GF-D8 (cell line): ENCODE data around the gene UBAC2.

ENCODE experiments used
- DNase-seq: peaks from one replicate; lab custom pipeline; 2025; lab: John Stamatoyannopoulos, UW

Gene UBAC2

DNA sequence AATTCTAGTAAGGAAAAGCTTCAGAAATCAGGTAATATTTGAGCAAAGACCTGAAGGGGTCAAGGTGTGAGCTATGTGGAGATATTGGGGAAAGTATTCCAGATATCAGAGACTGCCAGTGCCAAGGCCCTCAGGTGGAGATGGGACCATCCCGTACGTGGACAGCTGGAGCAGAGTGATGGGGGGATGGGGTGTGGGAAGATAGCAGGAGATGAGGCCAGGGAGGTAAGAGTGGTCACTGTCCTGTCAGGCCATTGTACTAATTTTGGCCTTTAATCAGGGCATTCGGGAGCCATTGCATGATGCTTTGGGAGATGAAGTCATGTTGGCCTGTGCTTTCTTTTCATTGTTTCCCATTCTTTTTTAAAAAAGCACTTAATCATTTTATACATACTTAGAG lies 70.6 kb downstream of the UBAC2 start:
- no peak for DNase-seq

GRCh38 chr13:99272481-99272880 lies 71.8 kb downstream of the UBAC2 start:
- no peak for DNase-seq

- DNase-seq, result no peak
Observed at GRCh38 chr13:99273128-99273527, 72.5 kb downstream of the UBAC2 start.

DNA sequence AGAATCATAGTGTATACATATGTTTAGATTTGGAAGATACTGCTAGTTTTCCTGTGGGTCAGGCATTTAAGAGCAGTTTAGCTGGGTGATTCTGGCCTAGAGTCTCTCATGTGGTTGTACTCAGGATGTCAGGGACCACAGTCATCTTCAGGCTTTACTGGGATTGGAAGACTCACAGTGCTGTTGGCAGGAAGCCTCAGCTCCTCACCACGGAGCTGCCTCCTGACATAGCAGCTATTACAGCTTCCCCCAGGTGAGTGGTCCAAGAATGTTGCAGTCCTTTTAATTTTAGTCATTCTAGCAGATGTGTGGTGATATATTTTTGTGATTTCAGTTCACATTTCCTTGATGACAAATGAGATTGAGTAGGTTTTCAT lies 74.4 kb downstream of the UBAC2 start:
- DNase-seq, result peak; percentile 33

DNA sequence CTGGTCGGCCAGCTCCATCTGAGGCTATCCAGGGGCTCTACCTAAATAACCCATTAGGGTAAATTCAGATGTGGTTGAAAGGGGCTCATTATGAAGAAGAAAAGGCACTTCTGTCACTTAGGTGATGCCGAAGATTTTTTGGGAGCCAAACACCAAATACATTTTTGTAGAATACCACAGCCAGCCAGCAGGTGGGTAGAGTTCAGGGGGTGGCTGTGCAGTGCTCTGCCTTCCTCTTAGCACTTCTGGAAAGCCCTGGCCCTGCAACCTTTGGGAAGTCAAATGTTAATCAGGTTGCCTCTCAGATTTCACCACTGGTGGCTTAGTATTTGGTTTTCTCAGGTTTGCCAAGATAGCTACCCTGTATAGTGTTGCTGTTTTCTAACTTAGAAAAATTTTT lies 76.1 kb downstream of the UBAC2 start:
- no peak for DNase-seq

- peak; percentile 90 for DNase-seq
Observed at GRCh38 chr13:99277629-99278028, 77.0 kb downstream of the UBAC2 start.

DNA sequence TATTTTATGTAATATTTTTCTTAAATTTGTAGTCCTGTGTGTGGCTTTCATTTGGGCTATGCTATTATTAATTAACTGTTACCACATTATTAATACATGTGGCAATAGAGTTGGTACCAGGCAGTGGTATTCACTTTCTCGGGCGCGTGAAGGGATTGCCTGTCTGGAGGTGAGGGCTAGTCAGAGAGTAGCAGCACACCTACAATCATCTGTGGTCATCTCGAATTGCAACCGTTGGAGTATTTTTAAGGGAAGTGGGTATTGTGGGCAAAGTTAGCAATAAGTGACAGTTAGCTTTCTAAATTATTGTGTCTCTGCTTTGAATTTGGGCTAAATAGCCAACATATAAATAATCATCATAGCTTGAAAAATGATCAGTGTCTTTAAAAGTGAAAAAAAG lies 77.5 kb downstream of the UBAC2 start:
- DNase-seq, result peak; percentile 76

DNA sequence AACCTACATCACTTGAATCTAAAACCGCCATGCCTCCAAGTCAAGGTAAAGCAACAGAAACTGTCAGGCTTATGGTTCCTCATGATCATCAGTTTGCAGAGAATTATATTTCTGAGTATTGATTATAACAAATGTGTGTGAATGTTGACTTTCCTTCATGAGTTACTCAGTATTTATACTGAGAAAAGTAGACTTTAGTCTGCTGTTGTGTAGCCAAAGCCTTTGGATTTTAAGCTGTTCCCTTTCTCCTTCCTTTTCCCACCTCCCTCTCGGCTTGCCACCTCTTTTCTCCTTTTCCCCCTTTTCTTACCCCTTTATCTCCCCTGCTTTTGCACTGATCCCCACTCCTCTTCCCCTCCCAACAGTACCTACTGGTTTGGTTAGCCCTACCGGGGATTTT lies 78.2 kb downstream of the UBAC2 start:
- no peak for DNase-seq

GRCh38 chr13:99279637-99280036 lies 79.0 kb downstream of the UBAC2 start:
- no peak for DNase-seq

GRCh38 chr13:99280166-99280565 lies 79.5 kb downstream of the UBAC2 start:
- DNase-seq, result peak; percentile 49

DNA sequence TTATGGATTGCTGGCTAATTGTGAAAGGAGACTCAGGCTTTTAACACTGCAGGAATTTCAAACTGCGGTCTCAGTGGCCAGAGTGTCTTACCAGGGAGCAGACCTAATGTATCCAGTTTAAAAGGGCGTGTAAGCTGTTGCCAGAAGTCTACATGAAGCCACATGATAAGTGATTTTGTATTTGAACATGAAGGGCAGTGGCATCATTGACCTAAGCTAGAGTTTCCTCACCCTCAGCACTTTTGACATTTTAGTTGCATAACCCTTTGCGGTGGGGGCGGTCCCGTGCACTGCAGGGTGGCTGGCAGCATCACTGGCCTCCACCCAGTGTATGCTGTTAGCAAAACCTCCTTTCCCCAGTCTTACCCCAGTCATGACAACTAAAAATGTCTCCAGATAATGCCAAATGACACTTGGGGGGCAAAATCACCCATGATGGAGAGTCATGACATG lies 81.2 kb downstream of the UBAC2 start:
- DNase-seq, result peak; percentile 95

DNA sequence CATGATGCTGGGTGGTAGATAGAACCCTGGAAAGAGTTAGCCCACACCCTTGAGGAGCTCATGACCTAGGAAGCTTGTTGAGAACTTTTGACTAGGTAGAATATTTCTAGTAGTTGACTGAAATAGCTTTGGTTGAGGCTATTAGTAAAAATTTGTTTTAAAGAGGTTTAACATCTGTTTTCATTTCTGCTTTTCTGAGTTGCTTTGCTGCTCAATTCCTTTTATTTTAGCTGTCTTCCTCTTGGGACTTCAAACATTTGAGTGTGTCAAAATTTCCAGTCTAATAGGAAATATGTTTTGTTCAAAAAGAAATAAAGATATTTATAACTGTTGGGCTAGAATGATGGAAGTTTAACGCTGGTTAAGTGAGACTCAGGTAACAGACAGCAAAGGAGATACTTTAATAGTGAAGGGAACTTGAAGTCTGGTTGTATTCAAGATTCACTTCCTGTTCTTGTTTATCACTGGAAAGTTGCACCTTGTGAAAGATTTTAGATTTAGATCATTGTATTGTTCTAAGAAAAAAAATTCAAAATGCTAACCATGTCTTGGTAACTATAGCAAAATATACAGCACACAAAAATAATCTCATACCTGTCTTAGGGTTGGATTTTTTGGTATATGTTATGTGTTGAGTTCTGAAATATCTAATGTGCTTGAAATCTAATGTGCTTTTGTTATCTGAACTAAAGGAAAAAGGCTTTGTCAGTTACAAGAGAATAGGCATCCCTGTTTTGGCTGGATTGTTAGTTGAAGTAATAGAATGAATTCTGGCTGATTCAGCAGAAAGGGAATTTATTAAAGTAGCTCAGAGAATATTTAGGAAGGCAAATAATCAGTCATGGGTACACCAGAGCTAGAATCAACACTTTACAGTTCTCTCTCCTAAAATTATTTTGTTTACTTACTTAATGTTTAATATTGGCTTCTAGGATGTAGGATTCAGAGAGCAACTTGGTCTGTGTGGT lies 81.9 kb downstream of the UBAC2 start:
- no peak for DNase-seq

GRCh38 chr13:99285432-99286182 lies 85.0 kb downstream of the UBAC2 start:
- DNase-seq, result no peak

- no peak for DNase-seq
Observed at GRCh38 chr13:99287551-99287950, 86.9 kb downstream of the UBAC2 start.

DNA sequence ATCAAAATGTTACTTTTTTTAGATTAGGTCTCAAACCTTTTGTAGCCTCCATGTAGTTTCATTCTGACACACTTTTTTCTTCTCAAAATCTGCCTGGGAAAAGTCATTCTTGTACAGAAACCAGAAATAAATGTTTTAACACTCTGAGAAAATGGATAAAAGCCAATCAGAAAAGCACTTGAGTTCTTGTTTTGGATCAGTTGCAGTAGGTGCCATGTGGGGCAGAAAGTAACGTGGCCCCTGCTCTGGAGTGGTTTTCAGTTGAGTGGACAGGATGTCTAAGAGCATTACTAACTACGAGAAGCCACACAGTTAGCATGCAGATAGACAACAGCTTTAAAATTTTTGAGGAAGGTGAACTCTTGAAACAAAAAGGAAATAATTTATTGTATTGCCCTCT lies 87.4 kb downstream of the UBAC2 start:
- no peak for DNase-seq

DNA sequence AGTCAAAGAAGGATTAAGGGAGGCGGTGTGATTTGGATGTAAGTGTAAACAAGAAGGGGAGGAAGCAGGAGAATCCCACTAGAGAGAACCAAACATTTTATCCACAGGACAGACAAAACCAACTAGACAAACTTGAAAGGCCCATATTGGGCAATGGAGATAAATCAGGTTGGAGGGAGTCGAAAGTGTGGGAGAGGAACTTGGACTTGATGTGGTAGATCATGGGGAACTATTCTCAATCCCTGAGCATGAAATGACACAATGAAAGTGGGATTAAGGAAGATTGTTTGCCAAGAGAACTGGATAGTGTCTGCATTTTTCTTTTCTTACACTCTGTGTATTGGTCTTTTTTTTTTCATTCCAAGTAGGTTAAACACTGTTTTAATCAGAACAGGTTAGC lies 88.6 kb downstream of the UBAC2 start:
- DNase-seq, result no peak

DNA sequence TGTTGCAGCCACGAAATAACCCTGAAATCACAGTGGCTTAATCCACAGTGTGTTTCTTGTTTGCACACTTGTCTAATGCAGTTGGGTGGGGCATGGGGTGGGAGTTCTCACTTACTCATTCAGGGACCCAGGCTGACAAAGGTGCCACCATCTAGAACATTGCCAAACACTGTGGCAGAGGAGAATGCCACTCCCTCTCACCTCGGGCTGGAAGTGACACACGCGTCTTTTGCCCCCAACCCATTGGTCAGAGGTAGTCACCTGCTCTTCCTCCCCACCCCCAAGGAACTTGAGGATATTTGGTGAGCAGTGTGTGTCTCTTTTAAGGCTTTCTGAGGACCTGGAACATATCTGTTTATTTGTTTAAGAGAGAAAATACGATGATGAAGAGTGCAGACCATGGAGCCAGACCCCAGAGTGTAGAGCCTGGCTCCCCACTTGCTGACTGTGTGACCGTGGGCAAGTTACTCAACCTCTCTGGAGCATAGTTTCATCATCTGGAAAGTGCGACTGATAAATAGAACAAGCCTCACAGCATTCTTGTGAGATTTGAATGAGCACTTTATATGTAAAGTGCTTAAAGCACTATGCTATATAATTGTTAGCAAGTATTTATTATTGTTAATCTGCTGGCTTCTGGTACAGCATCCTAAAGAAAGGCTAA lies 89.2 kb downstream of the UBAC2 start:
- no peak for DNase-seq

DNA sequence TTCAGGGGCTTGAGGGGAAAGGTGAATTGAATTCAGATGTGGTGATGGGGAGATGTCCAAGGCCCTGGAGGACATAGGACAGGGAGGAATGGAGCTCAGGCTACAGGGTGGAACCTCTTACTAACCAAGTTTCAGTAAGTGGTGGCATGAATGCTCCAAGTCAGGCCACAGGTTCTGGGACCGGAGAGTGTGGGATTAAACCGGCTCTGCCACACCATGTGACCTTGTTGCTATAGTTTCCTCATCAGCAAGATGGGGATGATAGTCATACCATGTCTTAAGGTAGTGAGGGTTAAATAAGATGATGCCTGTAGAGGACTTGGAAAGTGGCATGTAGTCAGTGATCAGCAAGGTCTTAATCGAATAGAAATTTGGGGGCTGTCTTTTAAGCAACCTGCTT lies 90.2 kb downstream of the UBAC2 start:
- no peak for DNase-seq

- DNase-seq, result no peak
Observed at GRCh38 chr13:99293178-99293577, 92.5 kb downstream of the UBAC2 start.

GRCh38 chr13:99294198-99294597 lies 93.5 kb downstream of the UBAC2 start:
- DNase-seq, result no peak

GRCh38 chr13:99294958-99295357 lies 94.3 kb downstream of the UBAC2 start:
- no peak for DNase-seq

DNA sequence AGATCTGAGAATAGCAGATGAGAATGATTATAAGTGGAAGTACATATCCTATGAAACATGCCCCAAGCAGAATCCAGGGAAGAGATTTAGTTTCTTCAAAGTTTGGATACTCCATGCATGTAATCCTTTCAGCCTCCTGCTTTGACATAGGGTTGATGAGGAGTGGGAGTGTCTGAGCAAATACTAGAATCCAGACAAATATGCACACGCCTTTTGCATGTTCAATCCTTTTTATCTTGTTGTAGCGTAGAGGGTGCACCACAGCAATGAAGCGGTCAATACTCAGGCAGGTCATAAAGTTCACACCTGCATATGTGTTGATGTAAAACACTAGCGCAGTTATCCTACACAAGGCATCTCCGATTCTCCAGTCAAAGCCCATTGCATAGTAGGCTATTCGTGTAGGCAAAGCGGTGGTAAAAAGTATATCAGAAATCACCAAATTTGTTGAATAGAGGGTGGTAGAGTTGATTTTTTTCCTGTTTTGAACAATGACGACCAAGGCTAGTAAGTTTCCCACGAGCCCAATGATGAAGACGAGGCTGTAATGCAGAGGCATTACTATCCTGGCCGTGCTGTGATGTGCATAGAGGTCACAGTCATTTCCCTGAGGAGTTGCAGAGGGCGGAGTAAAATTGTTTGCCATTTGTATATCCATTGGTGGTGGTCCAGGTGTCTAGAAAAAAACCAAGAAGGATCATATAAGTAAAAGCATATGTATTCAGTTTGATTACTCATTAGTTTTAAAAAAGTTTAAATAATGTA lies 95.0 kb downstream of the UBAC2 start:
- no peak for DNase-seq
